AG20443 (cell line): ENCODE data around the gene SLCO2A1.
A peak's percentile ranks its signal among the peaks of the same experiment; 100 is the strongest.

Experiments
- DNase-seq: peaks from one replicate; pipeline ENCODE4 v3.0.0; 2012; ENCODE audit warnings: low spot score, mixed read lengths

The SLCO2A1 gene

DNA sequence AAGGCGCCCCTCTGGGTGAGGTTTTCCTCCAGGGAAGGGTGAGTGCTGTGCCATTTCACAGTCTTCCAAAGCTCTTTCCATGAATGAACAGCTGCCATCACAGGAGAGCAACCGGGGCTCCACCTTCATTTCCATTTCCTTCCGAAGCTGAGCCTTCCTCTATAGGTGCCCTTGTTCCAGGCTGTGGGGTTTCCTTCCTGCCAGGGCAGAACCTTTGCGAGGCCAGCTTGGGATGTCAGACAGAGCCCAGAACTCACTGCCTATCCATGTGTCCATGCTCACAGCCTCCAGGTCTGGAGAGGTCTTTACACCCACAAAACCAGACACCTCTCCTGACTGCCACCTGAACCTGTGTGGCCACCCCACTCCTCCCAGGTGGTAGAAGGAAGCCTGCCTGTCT is 49.2 kb downstream of the SLCO2A1 start:
- DNase-seq, result no peak

DNA sequence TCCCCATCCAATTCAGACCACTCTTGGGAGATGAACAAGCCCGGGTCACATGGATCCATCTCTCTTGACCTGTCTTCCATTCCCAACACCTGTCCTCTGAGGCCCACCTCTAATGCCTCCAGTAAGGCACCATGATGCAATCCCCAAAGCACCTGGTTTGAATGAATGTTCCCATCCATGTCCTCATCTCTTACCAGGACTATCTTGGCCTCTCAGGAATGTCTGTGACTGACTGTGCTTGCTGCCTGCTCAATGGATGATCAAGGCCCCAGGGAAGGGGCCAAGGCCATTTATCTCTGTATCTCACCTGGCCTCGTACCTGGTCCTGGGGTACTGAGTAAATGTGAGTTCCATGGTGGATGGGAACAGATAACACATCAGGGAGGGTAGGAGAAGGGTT is 49.7 kb downstream of the SLCO2A1 start:
- DNase-seq, result no peak

DNA sequence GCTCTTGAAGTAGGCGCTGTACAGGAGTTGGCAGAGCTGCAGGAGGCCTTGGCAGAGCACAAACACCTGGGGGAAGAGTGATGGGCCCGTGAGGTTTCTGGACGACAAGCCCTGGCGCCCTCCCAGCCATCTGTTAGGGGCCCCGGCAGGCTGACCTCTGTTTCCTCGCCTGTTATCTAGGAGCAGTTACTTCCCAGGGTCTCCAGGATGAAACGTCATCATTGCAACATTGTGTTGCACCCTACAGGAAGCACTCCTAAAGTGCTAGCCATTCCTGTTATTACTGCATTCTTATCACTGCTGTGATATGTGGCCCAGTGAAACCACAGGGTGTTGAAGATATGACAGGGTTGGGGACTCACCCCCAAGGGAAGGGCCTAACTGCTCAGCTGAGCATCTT is 50.2 kb downstream of the SLCO2A1 start:
- DNase-seq, result no peak

DNA sequence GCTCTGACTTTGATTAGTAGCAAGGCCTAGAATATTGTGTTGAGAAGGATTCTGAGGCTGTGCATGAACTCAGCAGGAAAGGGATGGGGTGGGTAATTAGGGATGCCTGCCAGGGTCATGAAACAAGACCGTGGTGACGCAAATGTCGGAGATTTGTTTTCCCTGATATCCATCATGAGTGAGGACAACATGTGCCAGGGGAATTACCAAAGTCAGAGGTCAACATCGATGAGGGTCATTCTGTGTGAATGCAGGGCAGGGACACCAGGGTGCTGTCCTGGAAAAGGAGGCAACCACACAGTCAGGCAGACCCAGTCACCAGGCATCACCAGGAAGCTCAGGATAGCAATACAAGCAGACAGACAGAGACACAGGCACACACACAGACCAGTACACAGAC is 52.2 kb downstream of the SLCO2A1 start:
- no peak for DNase-seq

DNA sequence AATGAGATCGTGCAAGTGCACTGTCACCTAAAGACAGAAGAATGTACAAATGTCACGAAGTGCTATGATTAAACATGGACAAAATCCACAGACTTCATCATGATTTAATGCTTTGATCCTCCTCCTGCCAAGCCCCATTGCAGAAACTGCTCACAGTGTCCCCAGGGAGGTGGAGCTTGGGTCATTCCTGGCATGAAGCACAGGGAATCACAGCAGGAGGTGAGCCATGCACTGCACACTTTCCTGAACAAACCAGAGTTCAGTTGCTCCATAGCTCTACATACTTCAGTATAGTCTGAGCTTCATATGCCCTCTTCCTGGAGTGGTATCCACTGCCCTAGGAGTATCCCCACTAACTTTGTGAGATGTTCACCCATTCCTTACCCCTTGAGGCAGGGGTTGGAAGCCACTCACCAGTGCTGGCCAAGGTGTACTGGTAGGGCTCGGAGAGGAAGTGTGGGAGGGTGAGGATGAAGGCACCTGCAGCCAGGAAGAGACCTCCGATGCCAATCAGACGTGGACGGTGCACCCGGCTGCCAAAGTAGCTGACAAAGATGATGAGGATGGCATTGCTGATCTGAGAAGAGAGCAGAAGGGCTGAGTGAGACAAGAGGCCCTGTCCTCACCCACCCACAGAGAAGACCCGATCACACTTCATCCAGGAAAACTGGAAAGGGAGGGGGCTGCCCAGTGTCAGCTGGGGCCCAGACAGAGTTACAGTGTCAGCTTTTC is 56.3 kb downstream of the SLCO2A1 start:
- no peak for DNase-seq

DNA sequence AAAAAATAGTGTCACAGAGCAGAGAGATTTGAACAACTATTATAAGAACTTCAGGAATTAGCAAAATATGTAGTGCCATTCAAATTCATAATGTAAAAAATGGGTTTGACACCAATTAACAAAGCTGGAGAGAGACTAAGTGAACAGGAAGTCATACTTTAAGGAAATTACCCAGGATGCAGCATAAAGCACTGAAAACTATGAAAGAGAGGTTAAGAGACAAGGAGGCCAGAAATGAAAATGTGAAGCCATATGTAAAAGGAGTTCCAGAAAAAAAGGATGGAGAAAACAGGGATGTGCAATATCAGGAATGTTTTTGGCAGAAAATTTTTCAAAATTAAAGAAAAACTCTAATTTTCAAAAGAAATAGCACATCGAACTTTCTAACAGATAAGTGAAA is 57.6 kb downstream of the SLCO2A1 start:
- DNase-seq, result no peak

DNA sequence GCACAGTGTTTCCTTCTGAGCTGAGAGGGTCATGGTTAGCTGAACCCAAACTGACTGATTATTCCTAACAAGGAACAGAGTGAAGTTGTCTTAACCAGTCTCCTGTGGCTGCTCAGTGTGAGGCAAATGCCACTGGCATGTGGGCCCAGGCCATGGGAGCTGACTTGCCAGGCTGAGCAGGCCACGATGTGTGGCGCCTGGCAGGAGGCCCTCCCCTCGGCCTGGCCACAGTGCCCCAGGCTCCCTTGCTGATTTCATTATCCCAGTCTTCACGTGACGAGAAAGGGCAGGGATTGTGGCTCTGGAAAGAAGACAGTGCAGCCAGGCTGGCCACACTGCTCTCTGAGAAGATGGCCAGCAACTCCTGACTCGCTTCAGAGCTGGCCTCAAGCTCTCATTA is 58.8 kb downstream of the SLCO2A1 start:
- DNase-seq, result peak; percentile 49

DNA sequence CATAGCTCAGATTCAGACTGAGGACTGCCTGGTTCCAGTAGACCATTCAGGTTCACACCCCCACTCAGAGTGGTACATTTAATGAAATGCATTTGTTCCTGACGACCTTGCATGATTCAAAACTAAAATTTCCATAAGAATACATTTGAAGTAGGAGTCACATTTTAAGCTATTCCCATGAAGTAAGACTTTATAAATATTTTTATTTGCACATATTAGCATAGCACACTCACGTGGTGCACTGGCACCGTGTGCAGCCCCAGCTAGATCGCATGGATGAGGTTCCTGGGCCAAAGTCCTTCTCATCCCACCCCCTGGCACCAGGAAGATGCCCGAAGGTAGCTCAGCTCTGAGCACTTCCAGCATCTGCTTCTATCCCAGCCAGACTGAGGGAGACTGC is 59.4 kb downstream of the SLCO2A1 start:
- no peak for DNase-seq

DNA sequence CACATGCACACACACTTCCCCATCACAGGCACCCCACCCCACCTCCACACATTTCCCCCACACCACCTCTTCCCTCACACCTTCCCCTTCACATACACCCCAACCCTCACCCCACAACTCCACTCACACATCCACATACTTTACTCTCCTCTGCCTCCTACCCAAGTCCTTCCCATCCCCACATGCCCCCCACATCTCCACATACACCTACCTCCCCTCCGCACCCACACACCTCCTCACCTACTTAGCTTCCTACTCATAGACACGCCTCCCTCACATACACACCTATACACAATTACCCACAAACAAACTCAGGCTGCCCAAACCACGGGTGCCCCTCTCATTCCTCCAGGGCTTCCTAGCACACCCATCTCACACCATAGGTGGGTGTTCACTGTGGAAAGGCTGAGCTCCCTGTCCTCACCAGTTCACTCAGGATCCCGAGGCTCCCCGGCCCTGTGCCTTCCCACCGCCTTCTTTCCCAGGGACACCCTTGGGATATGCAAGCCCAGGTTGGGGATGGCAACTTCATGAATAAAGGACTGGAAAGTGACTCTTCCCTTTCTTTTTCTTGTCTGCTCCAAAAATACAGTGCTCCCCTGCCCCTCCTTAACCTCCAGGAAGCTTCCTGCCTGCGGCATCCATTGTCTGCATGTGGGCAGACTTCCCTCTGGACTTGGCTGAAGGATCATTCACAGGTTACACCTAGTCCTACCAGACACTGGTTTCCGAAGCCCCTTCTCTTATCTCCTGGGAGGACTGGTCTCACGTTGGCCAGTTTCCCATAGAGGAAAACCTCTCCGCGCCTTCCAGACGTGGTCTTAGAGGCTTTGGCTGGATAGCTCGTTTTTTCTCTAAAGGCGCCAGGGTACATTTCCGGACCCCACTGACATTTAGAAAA is 61.5 kb downstream of the SLCO2A1 start:
- no peak for DNase-seq

DNA sequence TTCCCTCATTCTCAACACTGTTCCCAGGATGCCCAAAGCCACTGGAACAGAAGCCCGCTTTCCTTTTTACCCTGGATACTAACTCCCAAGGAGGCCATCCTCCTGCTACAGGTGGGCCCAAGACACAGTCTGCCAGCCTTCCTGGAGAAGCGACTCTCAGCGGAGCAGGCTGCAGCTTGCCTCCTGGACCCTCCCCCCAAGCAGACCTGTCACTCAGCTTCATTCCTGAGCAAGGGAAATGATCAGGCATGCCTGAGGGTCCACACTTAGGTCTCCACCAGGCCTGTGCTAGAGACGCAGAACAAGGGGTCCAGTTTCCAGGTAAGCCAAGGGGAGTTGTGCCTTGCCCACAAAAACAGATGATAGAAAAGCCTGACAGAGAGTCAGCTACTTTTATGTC is 62.8 kb downstream of the SLCO2A1 start:
- no peak for DNase-seq

DNA sequence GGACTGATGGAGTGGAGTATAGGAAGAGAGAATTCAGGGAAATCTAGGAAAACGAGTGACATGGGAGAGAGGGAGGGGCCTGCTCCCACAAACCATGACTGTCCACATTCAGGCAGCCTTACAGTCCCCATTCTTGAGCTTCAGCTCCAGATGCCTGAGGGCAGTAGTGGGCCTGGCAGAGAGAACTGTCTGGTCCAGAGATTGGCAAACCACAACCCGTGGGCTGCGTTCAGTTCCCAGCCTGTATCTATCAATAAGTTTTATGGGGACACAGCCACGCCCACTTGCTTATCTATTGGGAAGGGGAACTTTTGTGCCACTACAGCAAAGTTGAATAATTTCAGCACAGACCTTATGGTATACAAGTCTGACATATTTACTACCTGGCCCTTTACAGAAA is 63.8 kb downstream of the SLCO2A1 start:
- no peak for DNase-seq

DNA sequence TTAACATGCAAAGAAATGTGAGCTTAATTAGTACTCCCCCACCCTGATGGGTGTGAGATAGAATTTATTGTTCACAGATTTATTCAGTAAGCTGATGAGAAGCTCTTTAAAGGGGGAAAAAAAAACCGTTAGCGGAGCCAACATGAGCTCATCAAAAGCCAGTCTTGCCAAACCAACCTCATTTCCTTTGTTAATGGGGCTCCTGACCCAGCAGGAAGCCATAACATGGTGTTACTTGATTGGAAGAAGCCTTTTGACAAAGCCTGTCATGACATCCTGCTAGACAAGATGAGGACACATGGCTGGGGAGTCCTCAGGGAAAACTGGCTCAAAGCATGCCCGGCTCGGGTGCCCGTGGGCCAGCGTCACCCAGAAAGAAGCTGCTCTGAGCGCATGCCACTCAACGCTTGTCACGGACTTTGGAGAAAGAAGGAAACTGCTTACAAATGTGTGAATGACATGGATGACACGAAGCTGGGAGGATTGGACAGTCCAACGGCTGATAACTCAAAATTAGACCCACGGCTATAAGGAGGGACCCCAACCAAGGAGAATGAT is 64.6 kb downstream of the SLCO2A1 start:
- peak; percentile 71 for DNase-seq

DNA sequence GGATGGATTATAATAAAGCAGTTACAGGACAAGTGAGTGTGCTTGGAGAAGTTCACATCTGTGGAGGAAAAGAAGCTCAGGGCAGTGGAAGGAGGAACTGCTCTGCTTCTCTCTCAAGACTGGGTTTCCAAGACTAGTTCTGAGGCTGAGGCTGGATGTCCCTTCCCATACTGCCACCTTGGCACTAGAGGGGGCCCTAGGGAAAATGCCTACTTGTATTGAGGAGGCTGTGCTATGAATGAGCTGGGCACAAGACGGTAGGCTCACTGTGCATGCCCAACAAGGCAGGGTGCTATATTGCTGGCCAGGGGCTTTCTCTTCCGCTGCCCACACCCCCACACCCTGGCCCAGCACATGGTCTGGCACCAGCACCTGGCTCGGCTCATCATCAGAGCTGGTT is 65.2 kb downstream of the SLCO2A1 start:
- no peak for DNase-seq

DNA sequence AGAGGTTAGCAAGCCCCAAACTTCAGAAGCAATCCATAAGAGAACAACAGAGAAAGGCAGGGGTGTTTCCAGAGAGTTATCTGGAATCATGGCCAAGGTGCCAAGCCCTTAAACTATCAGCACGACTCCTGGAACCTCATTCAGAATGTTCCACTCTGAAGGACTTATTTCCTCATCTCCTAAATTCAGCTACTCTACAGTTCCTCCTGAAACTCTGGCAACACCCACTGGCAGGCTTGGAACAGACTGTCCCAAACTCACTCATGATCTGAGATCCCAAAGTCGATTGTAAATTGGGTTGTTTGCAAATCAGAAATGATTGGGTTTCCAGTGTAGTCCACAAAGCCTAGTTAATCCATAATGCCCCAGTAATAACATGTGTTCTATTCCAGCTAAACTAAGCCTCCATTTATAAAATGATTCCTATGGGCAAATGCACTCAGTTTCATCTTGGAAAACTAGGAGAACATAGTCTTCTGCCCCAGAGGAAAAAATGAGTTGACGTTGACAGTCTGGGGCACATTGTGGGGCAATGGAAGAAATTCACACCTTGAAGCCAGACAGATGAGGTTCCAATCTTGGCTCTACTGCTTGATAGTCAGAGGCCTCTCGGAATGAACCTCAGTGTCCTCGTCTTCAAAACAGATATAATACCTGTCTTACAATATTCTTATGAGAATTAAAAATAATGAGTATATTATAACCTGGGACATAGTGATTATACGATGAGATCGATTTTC is 65.9 kb downstream of the SLCO2A1 start:
- no peak for DNase-seq

DNA sequence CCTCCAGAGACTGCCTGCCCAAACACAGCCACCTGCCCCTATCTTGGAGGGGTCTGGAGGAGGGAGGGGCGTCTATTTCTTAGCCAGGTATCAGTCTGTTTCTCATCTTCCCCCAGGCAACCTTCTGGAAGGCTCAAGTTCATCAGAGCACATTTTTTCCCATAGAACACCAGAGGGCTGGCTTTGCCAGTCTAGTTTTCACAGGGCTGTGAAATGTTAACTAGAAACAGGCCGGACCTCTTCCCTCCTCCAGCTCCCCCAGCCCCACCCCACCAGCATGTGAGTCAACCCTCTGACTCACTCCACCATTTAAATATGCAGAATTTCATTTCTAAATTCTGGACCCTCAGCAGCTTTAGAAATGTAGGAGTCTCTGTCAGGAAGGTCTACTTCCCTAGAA is 66.9 kb downstream of the SLCO2A1 start:
- DNase-seq, result peak; percentile 90

DNA sequence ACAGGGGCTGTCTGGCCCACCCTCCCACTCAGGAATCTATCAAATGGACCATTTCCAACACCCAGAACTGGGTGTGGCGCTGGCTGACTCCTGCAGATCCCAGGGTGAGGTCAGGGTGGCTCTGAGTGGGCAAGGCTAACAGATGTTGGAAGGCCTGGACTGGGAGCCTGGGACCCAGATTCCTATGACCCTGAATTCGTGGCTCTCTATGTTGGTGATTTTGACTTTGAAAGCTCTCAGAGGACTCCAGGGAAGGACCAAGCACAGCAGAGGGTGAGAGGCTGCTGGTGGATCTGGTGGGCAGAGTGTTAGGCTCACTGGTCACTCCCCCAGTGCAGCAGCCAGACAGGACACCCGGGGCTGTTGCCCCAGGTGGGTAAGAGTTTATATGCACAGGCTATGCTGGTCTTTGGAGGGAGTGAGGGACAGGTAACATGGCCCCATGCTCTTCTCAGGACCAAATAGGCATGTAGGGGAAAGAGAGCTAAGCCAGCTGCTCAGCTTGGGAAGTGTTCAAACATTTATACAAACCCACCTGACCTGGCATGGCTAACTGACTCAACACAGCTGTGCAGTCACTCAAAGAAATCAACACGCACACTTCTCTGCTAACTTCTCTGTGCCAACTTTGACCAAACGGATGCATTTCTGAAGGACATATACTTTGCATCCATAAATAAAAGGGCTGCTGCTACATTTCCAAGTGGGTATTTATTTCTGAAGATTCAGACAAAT is 71.5 kb downstream of the SLCO2A1 start:
- DNase-seq, result no peak

DNA sequence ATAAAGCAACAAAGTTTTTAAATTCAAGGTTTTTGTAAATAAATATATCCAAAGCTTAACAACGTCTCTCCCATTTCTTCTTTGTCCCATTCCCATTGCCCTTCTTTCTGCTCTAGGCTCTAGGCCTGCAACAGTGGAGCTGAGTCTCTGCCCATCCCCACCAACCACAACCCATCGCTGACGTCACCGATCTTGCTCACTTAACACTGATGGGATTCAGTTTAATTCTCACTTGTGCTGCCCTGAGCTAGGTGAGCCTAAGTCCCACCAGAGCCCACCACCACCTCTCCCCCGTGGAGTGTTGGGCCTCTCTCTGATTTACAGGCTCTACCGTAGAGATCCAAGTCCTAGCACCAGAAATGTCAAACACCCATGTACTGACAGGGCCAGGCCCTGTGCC is 72.7 kb downstream of the SLCO2A1 start:
- peak; percentile 26 for DNase-seq

DNA sequence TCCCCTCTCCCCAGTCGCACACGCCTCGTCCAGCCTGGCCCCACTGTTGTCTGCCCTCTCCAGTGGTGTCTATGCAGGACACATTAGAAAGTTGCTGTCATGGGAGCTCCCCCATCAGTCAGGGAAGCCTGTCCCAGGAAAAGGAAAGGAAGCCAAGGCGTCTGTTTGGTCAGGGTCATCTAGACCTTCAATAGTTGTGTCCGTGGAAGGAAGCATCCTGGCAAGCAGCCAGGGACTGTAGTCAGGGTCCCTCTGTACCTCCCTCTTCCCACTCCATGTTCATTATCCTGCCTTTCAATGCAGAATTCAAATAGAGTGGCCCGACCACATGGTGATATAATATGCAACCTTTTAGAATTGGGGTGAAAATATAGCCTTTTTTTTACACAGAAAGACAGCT is 73.4 kb downstream of the SLCO2A1 start:
- DNase-seq, result no peak

DNA sequence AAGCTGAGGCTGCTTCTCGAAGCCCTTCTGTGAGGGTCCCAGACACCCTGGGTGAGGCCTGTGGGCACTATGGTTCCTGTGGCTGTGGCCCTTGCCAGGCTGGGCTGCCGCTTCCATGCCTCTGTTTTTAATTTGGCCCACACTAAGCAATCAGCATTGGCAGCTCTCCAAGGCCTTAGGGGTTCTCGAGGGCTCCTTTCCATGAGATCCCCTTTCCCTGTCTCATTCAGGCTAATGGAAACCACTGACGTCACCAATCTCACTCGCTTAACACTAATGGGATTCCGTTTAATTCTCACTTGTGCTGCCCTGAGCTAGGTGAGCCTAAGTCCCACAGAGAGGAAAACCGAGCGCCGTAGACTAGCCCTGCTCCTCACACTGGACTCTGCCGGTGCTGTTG is 73.8 kb downstream of the SLCO2A1 start:
- no peak for DNase-seq

DNA sequence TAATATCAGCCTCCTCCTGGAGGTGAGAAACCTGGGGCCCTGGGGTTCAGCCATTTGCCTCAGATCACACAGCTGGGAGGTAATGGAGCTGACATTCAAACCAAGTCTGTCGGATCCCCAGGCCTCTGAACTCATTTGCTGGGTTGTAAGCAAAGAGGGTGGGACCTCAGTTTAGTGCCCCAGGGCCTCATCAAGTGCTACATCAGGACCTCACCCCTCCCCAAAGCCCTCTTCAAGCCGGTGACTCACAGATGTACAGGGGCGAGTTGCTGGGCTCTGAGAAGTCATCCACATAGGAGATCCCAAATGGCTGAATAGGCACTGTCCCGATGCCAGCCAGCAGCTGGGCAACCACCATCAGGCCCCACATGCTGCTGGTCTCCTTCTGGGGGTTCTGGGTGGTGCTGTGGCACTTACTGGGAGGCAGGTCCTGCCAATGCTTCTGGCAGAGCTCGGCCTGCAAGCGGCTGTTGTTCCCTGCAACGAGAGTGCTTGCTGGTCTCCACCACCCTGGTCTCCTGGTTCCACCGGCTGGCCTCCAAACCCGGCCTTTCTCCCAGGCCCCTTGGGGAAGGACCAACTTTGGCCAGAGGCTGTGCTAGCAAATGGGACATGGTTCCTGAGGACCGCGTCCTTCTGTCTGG is 74.9 kb downstream of the SLCO2A1 start:
- no peak for DNase-seq

DNA sequence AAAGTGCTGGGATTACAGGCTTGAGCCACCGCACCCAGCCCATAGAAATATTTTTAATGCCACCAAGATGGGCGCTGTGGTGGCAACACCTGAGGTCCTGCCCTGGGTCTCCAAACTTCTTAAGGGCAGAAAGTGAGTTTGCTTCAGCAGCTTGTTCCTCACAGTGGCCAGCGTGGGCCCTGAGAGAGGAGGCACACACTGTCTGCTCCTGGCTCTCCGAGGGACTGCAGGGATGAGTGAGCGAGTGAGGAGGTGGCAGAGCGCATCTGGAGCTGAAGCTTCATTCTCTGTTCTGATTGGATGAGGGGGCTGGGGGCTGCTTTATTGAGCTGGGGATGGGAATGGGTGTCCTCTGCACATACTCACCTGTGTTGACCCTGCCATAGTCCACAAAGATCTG is 76.4 kb downstream of the SLCO2A1 start:
- no peak for DNase-seq
